GM18502 (cell line): ENCODE measurements around the gene NTN1.

Source experiments
- ATAC-seq: cut with Tn5 transposase; IDR thresholded peaks from one replicate; pipeline ENCODE4 v1.9.1; 2021; ENCODE audit warnings: mild to moderate bottlenecking; ENCODE audit not compliant: unreplicated experiment, poor library complexity

The NTN1 gene

DNA sequence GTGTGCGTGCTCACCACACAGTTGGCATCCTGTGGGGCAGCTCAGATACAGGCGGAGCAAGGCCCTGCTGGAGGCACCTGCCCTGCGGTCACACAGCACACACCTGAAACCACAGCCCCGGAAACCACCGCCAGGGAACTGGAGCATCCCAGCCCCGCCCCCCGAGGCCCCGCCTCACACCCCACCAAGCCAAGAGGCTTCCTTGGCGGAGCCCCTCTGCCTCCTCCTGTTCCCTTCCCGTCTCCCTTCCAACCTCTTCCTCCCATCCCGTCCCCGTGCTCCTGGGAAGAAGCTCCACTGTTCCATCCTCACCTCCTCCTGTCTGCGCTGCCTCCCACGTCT is 205.5 kb downstream of the NTN1 start:
- ATAC-seq, result no peak

DNA sequence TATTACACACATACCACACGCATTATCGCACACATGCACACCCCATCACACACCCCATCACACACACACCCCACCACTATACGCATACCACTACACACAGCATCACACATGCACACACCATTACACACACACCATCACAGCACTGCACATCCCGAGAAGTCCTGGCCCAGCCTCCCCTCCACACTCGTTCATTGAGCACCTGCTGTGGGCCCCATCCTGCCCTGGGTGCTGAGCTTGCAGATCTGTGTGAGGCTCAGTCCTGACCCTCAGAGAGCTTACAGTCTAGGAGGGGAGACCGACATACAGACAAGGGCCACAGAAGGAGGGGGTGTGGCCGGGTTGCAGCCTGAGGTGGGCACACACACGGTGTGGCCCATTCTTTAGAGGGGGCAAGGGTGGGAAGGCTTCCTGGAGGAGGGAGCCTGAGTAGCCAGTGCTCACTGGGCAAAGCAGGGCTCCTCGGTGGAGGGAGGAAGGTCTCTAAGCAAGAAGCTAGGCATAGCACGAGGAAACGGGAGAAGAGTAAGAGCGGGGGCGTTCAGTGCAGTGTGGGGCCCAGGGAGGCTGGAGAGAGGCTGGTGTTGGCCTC is 206.6 kb downstream of the NTN1 start:
- no peak for ATAC-seq

DNA sequence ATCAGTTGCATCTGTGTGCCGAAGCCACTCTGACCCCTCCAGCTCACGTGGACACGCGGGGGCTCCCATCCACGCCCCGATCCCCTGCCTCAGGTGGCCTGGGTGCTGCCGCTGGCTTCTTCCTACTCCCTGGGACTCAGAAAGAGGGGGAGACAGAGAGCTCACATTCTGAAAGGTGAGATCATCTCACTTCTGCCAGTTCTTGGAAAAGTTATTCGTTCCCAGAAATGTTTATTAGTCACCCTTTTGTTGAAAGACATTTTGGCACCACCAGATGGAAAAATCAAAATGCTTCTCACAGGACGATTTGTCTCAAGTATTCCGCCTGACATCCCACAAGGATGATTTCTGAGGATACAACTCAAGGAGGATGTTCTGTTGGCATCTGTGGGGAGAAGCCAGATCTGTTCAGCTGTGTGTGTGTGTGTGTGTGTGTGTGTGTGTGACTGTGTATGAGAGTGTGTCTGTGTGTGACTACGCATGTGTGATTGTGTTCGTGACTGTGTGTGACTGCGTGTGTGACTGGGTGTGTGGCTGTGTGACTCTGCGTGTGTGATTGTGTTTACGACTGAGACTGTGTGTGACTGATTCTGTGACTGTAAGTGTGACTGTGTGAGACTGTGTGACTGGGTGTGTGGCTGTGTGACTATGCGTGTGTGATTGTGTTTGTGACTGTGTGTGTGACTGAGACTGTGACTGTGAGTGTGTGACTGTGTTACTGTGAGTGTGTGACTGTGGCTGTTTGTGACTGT is 207.3 kb downstream of the NTN1 start:
- no peak for ATAC-seq

DNA sequence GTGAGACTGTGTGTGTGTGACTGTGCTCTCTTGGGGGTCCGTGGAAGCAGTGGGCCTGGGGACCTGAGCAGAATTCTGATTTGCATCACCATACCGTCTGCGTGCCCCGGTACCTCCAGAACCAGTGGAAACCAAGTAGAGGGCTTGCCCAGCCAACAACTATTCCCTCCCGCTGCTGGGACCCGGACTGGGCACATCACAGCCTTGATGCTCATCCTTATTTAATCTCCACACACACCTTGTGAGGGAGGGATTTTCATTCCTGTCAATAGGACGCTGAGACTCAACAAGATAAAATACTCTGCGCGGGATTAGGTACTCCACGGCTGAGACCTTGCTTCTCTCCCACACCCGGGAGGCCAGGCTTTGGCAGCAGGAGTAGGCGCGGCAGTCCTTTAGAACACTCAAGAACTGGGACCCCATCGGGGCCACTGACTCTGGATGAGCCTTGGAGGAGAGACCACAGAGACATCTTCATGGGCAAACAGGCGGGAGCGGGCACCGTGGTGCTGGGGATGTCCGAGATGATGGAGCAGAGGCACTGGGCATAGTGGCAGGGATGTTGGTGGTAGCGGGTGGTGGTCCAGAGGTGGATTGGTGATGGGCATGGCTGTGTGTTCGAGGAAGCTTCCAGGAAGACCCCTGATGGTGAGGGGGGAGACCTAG is 208.0 kb downstream of the NTN1 start:
- ATAC-seq, result no peak

DNA sequence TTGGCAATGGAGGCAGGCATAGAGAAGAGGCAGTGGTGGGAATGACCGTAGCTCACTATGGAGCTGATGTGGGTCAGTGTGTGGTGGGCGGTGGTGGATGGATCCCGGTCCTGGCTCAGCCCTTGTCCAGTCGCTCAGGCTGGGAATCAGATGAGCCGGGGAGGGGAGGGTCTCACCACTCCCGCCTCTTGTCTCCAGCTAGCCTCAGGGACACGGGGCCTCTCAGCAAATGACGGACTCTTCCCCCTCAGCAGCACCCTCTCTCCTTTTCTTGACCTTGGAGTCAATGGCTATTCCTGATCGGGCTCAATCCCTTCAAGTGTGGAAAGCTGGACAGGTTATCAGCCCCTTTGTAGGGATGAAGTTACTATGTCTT is 208.5 kb downstream of the NTN1 start:
- no peak for ATAC-seq

DNA sequence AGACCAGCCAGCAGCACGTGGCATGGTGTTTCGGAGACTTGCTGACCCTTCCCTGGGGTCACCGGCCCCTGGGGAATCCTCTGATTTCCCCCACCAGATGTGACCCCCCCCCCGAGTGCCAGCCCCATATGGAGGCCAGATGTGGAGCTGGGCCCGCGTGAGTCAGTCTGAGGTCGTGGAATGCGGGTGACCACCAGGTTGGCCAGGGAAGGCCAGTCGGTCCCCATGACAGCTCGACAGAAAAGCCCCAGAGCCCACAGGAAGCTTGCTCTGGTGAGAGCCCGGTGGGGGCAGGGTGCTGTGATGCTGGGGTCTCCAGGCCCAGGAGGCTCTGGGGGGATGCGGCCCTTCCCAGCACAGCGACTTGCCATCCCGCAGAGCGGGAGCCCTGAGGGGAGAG is 209.0 kb downstream of the NTN1 start:
- ATAC-seq, result no peak

DNA sequence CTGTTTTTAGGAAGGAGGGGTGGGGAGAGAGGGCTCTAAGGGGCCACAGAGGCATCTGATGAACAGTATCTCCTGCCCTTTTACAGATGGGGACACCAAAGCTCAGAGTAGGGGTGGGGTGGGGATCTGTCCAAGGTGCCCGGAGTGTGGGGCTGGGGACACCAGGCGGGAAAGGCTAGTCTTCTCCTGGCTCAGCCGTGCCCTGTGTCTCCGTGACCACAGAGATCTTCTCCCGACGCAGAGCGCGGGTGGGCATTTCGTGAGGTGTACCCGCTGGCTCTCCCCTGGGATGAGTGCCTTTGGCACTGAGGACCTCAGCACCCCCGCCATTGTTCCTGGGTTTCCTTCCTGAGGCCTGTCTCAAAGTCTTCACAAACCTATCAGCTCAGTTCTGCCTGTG is 209.6 kb downstream of the NTN1 start:
- no peak for ATAC-seq

DNA sequence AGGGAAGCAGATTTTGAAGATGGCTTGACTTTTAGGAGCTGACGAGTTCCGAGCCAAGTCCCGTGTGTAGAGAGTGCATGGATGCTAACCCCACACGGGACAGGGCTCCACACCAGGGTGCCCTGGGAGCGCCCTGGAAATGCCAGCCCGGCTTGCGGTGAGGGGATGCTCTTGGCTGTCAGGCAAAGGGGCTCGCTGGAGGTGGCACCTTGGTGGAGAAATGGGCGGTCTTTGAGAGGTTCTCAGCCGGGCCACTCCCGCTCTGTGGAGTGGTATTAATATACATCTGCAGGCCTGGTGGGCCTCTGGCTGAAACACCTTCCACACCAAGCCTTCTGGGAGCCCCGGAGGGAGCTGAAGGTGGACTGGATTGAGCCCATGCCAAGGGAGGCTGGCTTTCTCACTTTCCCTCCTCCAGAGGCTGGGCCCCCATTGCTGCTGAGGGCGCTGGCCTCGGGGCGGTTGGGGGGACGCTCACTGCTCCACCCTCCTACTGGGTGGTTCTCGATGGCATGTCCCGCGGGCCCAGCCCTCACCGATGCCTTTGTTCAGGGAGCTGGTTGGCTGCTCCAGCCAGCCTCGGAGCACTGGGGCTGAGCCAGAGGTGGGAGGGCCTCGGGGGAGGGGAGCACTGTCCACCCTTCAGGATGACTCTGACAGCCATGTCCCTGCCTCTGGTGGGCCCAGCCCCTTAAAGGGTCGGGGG is 210.3 kb downstream of the NTN1 start:
- ATAC-seq, result no peak

DNA sequence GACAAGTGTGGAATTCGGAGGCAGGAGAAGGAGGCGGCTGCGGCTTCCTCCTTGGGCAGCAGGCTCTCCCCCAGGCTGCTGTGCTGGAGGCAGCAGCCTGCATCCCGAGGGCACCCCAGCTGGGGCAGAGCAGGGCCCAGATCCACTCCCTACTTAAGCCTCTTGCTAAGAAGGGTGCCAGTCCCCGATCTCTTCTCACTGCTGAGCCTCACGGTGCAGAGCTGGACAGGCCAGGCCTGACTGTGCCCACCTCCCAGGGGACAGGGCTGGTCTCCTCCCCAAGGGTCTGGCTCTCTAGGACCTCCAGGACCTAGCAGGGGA is 210.8 kb downstream of the NTN1 start:
- no peak for ATAC-seq

DNA sequence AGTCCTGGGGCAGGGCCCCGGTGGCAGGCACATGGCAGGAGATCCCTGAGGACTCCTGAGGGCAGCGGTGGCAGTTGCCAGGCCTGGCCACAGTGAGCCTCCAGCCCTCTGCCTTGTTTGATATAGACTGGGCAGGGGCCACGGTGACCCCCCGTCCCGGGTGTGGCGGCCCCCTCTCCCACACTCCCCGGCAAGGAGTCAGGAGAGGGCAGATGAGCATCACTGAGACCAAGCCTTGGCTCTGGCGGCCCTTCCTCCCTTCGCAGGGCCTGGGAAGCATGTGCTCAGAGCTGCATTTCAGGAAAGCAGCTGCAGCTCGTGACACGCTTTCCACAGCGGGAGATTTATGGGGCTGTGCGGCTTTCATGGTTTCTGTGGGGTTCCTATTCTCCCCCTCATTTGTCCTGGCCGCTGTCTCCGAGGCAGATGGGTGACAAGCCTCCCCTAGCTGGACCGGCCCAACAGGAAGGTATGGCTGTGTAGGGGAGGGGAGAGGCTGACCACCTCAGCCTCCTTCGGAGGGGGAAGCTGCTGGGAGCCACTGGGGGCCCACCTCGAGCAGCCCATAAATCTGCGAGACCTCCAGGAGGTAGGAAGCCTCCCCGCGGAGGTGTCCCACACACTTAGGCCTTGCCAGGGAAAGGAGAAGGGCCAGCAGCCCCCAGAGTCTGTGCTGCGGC is 211.4 kb downstream of the NTN1 start:
- no peak for ATAC-seq

DNA sequence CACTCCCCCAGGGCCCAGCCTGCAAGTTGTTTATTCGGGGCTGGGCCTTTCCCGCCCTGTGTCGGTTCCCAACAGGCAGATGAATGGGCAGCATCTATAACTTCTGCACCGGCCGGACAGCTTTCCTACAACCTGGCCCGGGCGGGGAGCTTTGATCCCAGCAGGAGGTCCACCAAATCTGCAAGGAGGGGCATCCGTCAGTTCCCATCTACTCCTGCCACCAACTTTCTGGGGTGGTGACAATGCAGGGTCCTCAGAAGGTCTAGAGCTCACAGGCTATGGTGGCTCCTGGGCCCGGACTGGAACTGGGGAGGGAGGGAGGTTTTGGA is 211.9 kb downstream of the NTN1 start:
- ATAC-seq, result no peak

DNA sequence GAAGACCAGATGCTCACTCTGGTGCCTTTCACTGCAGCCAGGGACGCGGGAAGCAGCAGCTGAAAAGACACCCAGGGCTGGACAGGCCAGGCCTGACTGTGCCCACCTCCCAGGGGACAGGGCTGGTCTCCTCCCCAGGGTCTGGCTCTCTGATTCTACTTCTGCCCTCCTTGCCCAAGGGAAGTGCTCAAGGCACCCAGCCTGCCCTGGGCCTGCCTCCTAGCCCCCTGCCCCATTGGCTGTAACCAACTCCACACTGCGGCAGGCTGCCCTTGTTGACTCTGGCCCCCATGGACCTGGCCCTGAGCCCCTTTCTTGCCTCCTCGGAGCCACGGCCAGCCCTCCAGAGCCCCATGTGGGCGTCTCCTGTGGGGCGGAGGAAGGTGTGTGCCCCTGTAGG is 212.5 kb downstream of the NTN1 start:
- ATAC-seq, result no peak

DNA sequence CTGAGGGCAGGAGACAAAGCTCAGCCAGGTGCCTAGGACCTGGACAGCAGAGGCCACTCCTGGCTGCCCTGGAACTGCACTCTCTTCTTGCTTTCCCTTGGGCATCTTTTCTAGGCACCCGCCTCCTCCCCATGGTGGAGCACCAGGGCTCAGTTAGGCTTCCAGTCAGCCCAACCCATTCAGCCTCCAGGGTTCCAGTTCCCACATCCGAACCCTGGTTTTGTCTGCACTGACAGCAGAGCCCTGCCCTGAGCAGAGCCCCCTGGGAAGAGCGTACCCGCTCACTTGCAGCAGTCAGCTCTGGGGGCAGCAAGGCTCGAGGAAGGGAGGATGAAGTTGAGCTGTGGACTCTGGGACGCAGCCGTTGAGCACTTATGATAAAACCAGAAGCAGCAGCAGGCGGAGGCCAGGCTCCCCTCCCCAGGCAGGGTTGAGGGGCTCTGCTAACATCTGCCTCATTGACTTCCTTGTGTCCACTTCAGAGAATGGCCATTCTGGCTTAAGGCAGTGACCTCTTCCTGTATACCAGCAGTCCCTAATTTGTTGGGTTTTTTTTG is 213.2 kb downstream of the NTN1 start:
- no peak for ATAC-seq

DNA sequence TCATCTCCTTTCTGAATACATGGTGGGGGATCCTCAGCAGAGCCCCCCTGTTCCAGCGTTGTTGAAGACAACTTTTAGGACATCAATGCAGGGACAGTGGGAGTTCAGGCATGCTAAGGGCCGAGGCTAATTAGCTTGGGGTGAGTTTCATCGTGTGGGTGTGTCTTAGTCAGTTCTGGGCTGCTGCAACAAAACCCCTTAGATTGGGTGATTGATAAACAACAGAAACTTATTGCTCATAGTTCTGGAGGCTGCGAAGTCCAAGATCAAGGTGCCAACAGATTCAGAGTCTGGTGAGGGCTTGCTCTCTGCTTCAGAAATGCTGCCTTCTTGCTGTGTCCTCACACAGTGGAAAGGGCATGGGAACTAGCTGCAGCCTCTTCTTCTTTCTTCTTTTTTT is 214.0 kb downstream of the NTN1 start:
- no peak for ATAC-seq

DNA sequence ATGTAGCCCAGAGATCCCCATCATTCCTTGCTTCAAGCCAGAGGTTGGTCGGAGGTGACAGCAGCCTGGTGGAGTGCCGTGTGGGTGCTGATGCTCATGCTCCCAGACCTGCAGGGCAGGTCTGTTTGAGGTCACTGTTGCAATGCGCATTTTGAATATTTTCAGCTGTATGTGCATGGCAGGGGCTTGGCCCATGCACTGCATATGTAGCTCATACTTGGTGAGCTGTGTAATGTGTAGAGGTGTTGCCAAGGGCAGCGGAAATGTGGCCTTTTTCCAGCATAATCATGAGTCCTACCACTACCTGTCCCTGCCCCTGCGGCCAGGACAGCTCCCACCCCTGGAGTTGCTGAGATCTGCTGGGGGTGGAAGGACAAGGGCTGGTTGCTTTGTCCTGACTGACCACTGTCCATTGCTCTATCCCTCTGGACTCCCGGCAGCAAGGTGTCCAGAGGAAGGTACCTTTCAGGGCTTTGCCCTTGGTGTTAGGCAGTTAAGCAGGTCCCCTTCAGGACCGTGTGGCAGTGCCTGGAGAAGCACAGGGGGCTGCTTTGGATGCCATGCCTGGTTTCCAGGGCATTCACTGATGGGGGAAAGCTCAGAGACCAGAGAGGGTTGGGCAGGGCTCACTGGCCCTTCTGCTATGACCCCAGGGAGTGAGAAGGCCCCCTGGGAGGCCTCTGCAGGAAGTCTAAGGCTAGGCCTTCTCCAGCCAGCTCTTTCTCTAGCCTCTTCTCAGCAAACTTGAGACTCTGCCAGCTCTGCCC is 215.2 kb downstream of the NTN1 start:
- no peak for ATAC-seq

DNA sequence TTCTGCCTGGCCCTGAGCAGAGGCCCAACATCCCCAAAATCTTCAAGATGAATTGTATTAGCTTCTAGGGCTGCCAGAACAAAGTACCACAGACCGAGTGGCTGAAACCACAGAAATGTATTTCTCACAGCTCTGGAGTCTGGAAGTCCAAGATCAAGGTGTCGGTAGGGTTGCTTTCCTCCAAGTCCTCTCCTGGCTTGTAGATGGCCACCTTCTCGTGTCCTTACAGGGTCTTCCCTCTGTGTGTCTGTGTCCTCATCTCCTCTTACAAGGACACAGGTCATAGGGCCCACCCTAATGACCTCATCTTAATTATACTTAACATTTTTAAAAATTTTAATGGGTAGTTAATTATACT is 215.7 kb downstream of the NTN1 start:
- ATAC-seq, result no peak

DNA sequence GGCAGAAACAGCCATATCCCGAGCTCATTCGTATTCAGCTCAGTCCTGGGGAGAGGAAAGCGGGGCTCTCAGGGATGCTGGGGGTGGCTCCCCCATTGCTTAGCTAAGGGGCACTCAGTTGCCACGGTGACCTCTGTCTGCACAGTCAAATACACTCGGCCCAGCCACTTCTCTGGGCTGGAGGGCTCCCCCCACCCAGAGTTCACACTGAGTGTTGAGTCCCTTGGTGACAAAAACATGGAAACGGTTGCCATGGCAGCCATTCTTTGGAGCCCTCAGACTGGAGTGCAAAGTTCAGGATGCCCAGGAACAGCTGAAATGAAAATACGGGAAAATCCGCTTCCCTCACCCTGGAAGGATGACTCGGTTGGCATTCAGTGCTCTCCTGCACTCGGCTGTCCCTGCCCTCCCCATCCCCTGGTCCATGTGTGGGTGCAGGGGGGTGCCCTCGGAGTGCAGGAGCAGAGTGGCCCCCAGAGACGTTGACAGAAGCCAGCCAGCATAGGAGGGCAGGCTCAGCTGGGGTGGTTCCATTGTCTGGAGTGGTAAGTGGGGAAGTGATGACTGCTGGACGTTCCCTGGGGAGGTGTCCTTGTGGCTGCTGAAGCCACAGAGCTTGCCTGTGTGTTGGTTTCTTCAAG is 216.5 kb downstream of the NTN1 start:
- ATAC-seq, result no peak

DNA sequence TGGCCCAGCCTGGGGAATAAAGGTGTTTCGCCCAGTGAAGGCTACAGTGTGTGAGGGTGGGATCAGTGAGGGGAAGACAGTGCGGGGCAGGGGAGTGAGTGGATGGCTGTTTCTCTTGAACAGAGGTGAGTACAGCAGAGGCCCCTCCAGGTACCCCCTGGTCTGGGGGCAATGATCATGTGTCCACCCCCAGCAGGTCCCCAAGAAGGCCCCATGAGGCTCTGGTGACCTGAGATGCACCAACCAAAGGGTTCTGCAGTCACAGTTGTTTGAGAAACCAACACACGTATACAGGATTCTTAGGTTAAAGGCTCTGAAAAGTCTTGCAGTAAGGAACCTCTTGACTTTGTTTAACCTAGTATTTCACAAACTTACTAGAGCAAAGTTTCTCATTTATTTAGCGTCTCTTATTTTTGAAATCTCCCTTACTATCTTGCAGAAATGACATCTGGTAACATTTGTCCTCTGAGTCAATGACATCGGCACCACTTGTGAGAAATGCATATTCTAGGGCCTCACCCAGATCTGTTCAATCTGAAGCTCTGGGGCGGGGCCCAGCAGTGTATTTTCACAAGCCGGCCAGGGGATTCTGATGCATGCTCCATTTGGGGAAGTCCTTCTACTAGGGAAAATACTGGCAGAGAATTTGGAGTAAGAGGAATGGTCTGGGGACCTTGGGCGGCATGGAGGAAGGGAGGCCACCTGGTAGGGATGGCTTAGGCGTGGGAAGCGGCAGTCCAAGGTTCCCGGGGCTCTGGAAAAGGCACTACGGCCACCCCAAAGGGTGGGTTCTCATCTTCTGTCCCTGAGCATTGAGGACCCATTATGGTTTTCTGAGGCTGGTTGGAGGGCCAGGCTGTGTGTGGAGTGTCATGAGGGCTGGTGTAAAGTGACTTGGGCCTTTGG is 217.3 kb downstream of the NTN1 start:
- no peak for ATAC-seq
